Fibroblast of lung (primary cell): ENCODE measurements around the gene MMP15. TPM values are rescaled to one million over a fixed set of nuclear protein-coding genes. Genes with fewer than 3 reads are reported as not detected.

ENCODE experiments used
- DNase-seq, 2 donors: peaks; one replicate each; pipeline versions ENCODE4 v3.0.0 to v3.0.0-alpha.2; 2010; ENCODE audit warnings: low read depth in 2 of 2
- H2AFZ ChIP-seq: 2 replicates; pipeline ENCODE4 v1.5.1; 2012; ENCODE audit warnings: low read length, control low read depth, inconsistent platforms
- H3K27ac ChIP-seq: 2 replicates; pipeline ENCODE4 v1.5.1; 2011; ENCODE audit warnings: low read length, control low read depth; ENCODE audit not compliant: insufficient read depth
- H3K27me3 ChIP-seq: 2 replicates; pipeline ENCODE4 v1.5.1; 2011; ENCODE audit warnings: mild to moderate bottlenecking, low read length; ENCODE audit not compliant: control insufficient read depth, insufficient read depth
- H3K36me3 ChIP-seq: 2 replicates; pipeline ENCODE4 v1.5.1; 2011; ENCODE audit warnings: low read length; ENCODE audit not compliant: control insufficient read depth, insufficient read depth
- H3K4me1 ChIP-seq: 2 replicates; pipeline ENCODE4 v1.5.1; 2011; ENCODE audit warnings: low read length; ENCODE audit not compliant: control insufficient read depth, insufficient read depth; ENCODE audit errors: extremely low read depth
- H3K4me2 ChIP-seq: 2 replicates; pipeline ENCODE4 v1.5.1; 2011; ENCODE audit warnings: low read length, control low read depth; ENCODE audit not compliant: insufficient read depth; ENCODE audit errors: extremely low read depth
- H3K4me3 ChIP-seq, 4 experiments: fragments of 200-600 bp in 1 of 4; sonication (generic) in 1 of 4; replicated peaks in 1 of 4; 2 replicates each; pipeline ENCODE4 v1.5.1; 2011 to 2016; ENCODE audit warnings: low read length in 4 of 4, low read depth in 3 of 4, mild to moderate bottlenecking in 3 of 4, control low read depth in 2 of 4, inconsistent platforms in 1 of 4, mixed read lengths in 1 of 4; ENCODE audit not compliant: insufficient read depth in 1 of 4; ENCODE audit errors: control extremely low read depth in 1 of 4
- H3K79me2 ChIP-seq: 2 replicates; pipeline ENCODE4 v1.5.1; 2012; ENCODE audit warnings: mild to moderate bottlenecking, low read length, inconsistent platforms; ENCODE audit not compliant: control insufficient read depth, insufficient read depth
- H3K9ac ChIP-seq: 2 replicates; pipeline ENCODE4 v1.5.1; 2011; ENCODE audit warnings: mild to moderate bottlenecking, low read length, control low read depth; ENCODE audit not compliant: insufficient read depth
- H3K9me3 ChIP-seq: 2 replicates; pipeline ENCODE4 v1.5.1; 2012; ENCODE audit warnings: low read depth, low read length; ENCODE audit not compliant: control insufficient read depth, insufficient read depth
- H4K20me1 ChIP-seq: 2 replicates; pipeline ENCODE4 v1.5.1; 2011; ENCODE audit warnings: low read length; ENCODE audit not compliant: control insufficient read depth, insufficient read depth; ENCODE audit errors: extremely low read depth
- CTCF ChIP-seq, 2 donors: IDR thresholded peaks in 1 of 2; conservative IDR thresholded peaks in 1 of 2; 1 replicate in 1 of 2; 2 replicates in 1 of 2; pipeline ENCODE4 v1.5.1; 2011 to 2012; ENCODE audit warnings: low read length in 2 of 2, control low read depth in 1 of 2, inconsistent platforms in 1 of 2, low read depth in 1 of 2, mild to moderate bottlenecking in 1 of 2
- EZH2 ChIP-seq: IDR thresholded peaks from 2 replicates; pipeline ENCODE4 v1.5.1; 2012; ENCODE audit warnings: low read length, control low read depth, mild to moderate bottlenecking; ENCODE audit errors: missing control alignments
- polyA plus RNA-seq, 2 donors: library from polyadenylated mRNA; depleted of rRNA in 1 of 2; stranded (reverse) in 1 of 2; unstranded in 1 of 2; fragments of >200 nt; gene quantifications; 2 replicates each; pipeline ENCODE4 v1.2.1, GENCODE V29; 2011 to 2012; ENCODE audit warnings: missing spikeins in 1 of 2
- total RNA-seq: library from RNA; depleted of rRNA; stranded (reverse); fragments of >200 nt; gene quantifications from 2 replicates; pipeline ENCODE4 v1.2.1, GENCODE V29; 2014

The MMP15 gene
- total and polyA plus RNA-seq, 2 donors (not counting 1 experiment from before 2014, with no cell fraction given): 0.74 to 6.4 TPM

GRCh38 chr16:58042886-58043515 lies 17.4 kb downstream of the MMP15 start:
- Histone ChIP-seq H3K4me2 (no peak overlapping the region), H3K4me1 (no peaks in the 10 kb centered on the region), H3K79me2 (no peaks in the 10 kb centered on the region), H3K27ac (no peak overlapping the region), H3K9ac (no peak overlapping the region), H3K4me3 (no peak overlapping the region), H3K9me3 (no peaks in the 10 kb centered on the region), H3K36me3 (no peaks in the 10 kb centered on the region), H3K27me3 (no peaks in the 10 kb centered on the region), H4K20me1 (no peaks in the 10 kb centered on the region), H2AFZ (no peak overlapping the region)
- TF ChIP-seq CTCF (conservative IDR thresholded peaks at IDR 0.05 in 1 of 2, IDR thresholded peaks at IDR 0.05 in 1 of 2; ENCODE audit: low read depth in 1 of 2, low read length in 2 of 2) (no peak), EZH2 (no peak)
- DNase-seq: no peak

- DNase-seq: no peak
- H3K9me3 ChIP-seq: no peaks in the 10 kb centered on the region
- no peak overlapping the region for H3K4me2 ChIP-seq
- no peaks in the 10 kb centered on the region for H3K36me3 ChIP-seq
- no peak overlapping the region for H3K4me3 ChIP-seq
- no peaks in the 10 kb centered on the region for H4K20me1 ChIP-seq
- H3K27me3 ChIP-seq: no peaks in the 10 kb centered on the region
- H3K4me1 ChIP-seq: no peaks in the 10 kb centered on the region
- TF ChIP-seq EZH2 (no peak), CTCF (conservative IDR thresholded peaks at IDR 0.05 in 1 of 2, IDR thresholded peaks at IDR 0.05 in 1 of 2; ENCODE audit: low read depth in 1 of 2, low read length in 2 of 2) (no peak)
- no peak overlapping the region for H3K27ac ChIP-seq
- H2AFZ ChIP-seq: no peak overlapping the region
- no peaks in the 10 kb centered on the region for H3K79me2 ChIP-seq
- H3K9ac ChIP-seq: no peak overlapping the region
Measured at GRCh38 chr16:58043571-58044155, 18.1 kb downstream of the MMP15 start.

DNA sequence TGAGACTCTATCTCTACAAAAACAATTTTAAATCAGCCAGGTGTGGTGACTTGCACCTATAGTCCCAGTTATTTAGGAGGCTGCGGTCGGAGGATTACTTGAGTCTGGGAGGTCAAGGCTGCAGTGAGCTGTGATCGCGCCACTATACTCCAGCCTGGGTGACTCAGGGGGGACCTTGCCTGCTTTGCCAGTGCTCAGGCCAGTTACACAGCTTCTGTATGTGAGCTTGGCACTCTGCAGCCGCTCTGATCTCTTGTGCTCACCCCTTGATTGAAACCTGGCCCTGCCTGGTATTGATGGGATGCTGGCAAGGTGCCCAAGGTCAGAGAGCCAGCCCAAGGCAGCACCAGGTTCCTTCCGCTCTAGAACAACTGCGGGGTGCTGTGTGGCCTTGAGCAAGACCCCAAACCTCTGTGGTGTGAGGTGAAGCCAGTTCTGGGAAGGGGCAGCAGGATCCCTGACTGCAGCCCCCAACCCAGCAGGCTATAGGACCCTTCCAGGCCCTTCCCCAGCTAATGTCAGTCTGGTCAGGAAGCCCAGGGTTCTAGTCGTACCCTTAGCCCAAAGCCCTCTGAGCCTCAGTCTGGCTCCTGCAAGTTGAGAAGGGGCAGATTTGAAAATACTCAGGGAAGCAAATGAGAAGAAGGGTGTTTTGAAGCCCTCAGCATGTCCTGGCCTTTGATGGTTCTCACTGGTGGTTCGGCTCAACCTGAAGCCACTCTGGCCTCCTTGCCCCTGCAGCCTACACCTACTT lies 18.9 kb downstream of the MMP15 start:
- no peak overlapping the region for H2AFZ ChIP-seq
- no peaks in the 10 kb centered on the region for H3K79me2 ChIP-seq
- no peaks in the 10 kb centered on the region for H3K4me1 ChIP-seq
- H3K9ac ChIP-seq: no peak overlapping the region
- H3K27ac ChIP-seq: no peak overlapping the region
- H3K36me3 ChIP-seq: no peaks in the 10 kb centered on the region
- no peak for DNase-seq
- no peak overlapping the region for H3K4me2 ChIP-seq
- no peaks in the 10 kb centered on the region for H4K20me1 ChIP-seq
- H3K4me3 ChIP-seq: no peak overlapping the region
- TF ChIP-seq CTCF (conservative IDR thresholded peaks at IDR 0.05 in 1 of 2, IDR thresholded peaks at IDR 0.05 in 1 of 2; ENCODE audit: low read depth in 1 of 2, low read length in 2 of 2) (no peak), EZH2 (no peak)
- H3K27me3 ChIP-seq: no peaks in the 10 kb centered on the region
- H3K9me3 ChIP-seq: no peaks in the 10 kb centered on the region
